ENCODE data around the gene SLC17A7.

The SLC17A7 gene

GRCh38 chr19:49393881-49394280 is 47.4 kb downstream of the SLC17A7 start:
- TF ChIP-seq CTCF (IDR thresholded peaks at IDR 0.05; ENCODE audit: extremely low read depth, insufficient read depth, missing control alignments), result no peak
- in situ Hi-C loops (cut with MboI; ENCODE audit: low pct_unique_long_range_greater_than_20kb, low sequenced_read_pairs, unreplicated experiment), result loop anchor here (5.0 kb wide), 1 partner anchor 43 kb away; no protein-coding TSS in a partner anchor

GRCh38 chr19:49391581-49392399 is 49.5 kb downstream of the SLC17A7 start:
- in situ Hi-C loops (cut with MboI; ENCODE audit: low pct_unique_long_range_greater_than_20kb, low sequenced_read_pairs, unreplicated experiment), result loop anchor here (5.0 kb wide), 1 partner anchor 46 kb away; no protein-coding TSS in a partner anchor
- peak; percentile 96 for TF ChIP-seq CTCF (IDR thresholded peaks at IDR 0.05; ENCODE audit: extremely low read depth, insufficient read depth, missing control alignments)
- peak; percentile 88 for DNase-seq (ENCODE audit: low spot score)

More at GRCh38 chr19:49393881-49394280, 47.4 kb downstream of the SLC17A7 start:
- no peak for DNase-seq (ENCODE audit: low spot score)

GRCh38 chr19:49390929-49391359 is 50.4 kb downstream of the SLC17A7 start:
- in situ Hi-C loops (cut with MboI; ENCODE audit: low pct_unique_long_range_greater_than_20kb, low sequenced_read_pairs, unreplicated experiment), result loop anchor here (5.0 kb wide), 1 partner anchor 46 kb away; no protein-coding TSS in a partner anchor

GRCh38 chr19:49390131-49390928 is 51.0 kb downstream of the SLC17A7 start:
- TF ChIP-seq CTCF (IDR thresholded peaks at IDR 0.05; ENCODE audit: extremely low read depth, insufficient read depth, missing control alignments), result no peak
- no peak for DNase-seq (ENCODE audit: low spot score)
- in situ Hi-C loops (cut with MboI; ENCODE audit: low pct_unique_long_range_greater_than_20kb, low sequenced_read_pairs, unreplicated experiment), result loop anchor here (5.0 kb wide), 1 partner anchor 47 kb away; no protein-coding TSS in a partner anchor

More at GRCh38 chr19:49390929-49391359, 50.4 kb downstream of the SLC17A7 start:
- DNase-seq (ENCODE audit: low spot score), result no peak
- TF ChIP-seq CTCF (IDR thresholded peaks at IDR 0.05; ENCODE audit: extremely low read depth, insufficient read depth, missing control alignments), result no peak

- no peak for DNase-seq (ENCODE audit: low spot score)
- in situ Hi-C loops (cut with MboI; ENCODE audit: low pct_unique_long_range_greater_than_20kb, low sequenced_read_pairs, unreplicated experiment), result no loop called here
- TF ChIP-seq CTCF (IDR thresholded peaks at IDR 0.05; ENCODE audit: extremely low read depth, insufficient read depth, missing control alignments), result no peak
These were observed 51.9 kb downstream of the SLC17A7 start for GRCh38 chr19:49389406-49389805.

GRCh38 chr19:49387936-49388372 is 53.4 kb downstream of the SLC17A7 start, which contains the start of gene KASH5:
KASH5 (plus strand) TSS chr19:49388249; CDS start chr19:49390884, 2,635 bp downstream.
- no peak for TF ChIP-seq CTCF (IDR thresholded peaks at IDR 0.05; ENCODE audit: extremely low read depth, insufficient read depth, missing control alignments)
- DNase-seq (ENCODE audit: low spot score), result peak; percentile 80
- in situ Hi-C loops (cut with MboI; ENCODE audit: low pct_unique_long_range_greater_than_20kb, low sequenced_read_pairs, unreplicated experiment), result no loop called here
